Astrocyte (in vitro differentiated cells and primary cell): Measurements from ENCODE around the gene FGF8.

ENCODE experiments used
- CTCF ChIP-seq: IDR thresholded peaks from 2 replicates; pipeline ENCODE4 v1.5.1; 2011; ENCODE audit warnings: low read depth, mild to moderate bottlenecking, inconsistent platforms, low read length, moderate library complexity; ENCODE audit not compliant: insufficient read depth
- EZH2 ChIP-seq: IDR thresholded peaks from 2 replicates; pipeline ENCODE4 v1.6.1; 2012; ENCODE audit warnings: mild to moderate bottlenecking, low read length, inconsistent platforms; ENCODE audit not compliant: insufficient read depth

- no peak for TF ChIP-seq CTCF
- TF ChIP-seq EZH2: no peak
Measured at GRCh38 chr10:101725296-101726114, 50.4 kb downstream of the FGF8 start.
